ENCODE results near the gene PHLPP1.

PHLPP1 gene

DNA sequence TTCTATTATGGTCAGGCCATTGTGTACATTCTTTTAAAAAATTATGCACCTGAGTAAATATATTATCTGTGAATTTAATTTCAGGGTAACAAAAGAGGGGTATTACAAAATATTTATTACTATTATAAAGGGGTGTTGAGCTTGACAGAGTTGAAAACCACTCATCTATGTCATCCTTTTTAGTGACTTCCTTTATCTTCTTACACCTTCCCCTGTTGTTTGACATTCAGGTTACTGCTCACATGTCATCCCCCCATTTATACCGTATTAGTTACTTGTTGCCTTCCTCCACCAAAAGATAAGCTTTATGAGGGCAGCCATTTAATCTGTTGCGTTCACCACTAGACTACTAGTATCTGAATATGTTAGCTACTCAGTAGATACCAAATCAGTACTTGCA, 313.0 kb downstream of the PHLPP1 start (continued):
- no peak for TF ChIP-seq BCL11B (tag by site-specific recombination; IDR thresholded peaks at IDR 0.05; ENCODE audit: low read depth)
- no peak for TF ChIP-seq ZNF626 (tag by site-specific recombination; IDR thresholded peaks at IDR 0.05)
